Hematopoietic multipotent progenitor cell treated with erythropoietin and hydrocortisone succinate and interleukin-3 and kit ligand, for 4 days (in vitro differentiated cells): ENCODE measurements around the gene PRKCD.

Source experiments
- DNase-seq: peaks from one replicate; pipeline ENCODE4 v3.0.0-alpha.2; 2015

The PRKCD gene

GRCh38 chr3:53160660-53161449, at the start of gene PRKCD:
Gene PRKCD (plus strand): TSS chr3:53161209. CDS start chr3:53178423, 17,214 bp downstream.
- DNase-seq: peak; percentile 89

GRCh38 chr3:53111822-53112221, 49.2 kb upstream of the PRKCD start:
- no peak for DNase-seq

GRCh38 chr3:53113293-53114010, 47.6 kb upstream of the PRKCD start:
- no peak for DNase-seq

GRCh38 chr3:53114011-53114400, 47.0 kb upstream of the PRKCD start:
- peak; percentile 93 for DNase-seq

GRCh38 chr3:53114412-53115074, 46.5 kb upstream of the PRKCD start:
- peak; percentile 68 for DNase-seq

- DNase-seq: no peak
These were observed 44.1 kb upstream of the PRKCD start for GRCh38 chr3:53116956-53117355.

GRCh38 chr3:53120336-53120735, 40.7 kb upstream of the PRKCD start:
- DNase-seq: peak; percentile 91

GRCh38 chr3:53122255-53122932, 38.6 kb upstream of the PRKCD start:
- no peak for DNase-seq

- peak; percentile 79 for DNase-seq
These were observed 38.1 kb upstream of the PRKCD start for GRCh38 chr3:53122933-53123305.

GRCh38 chr3:53123510-53123909, 37.5 kb upstream of the PRKCD start:
- no peak for DNase-seq

- DNase-seq: peak; percentile 64
These were observed 37.1 kb upstream of the PRKCD start for GRCh38 chr3:53123953-53124352.

- no peak for DNase-seq
These were observed 34.4 kb upstream of the PRKCD start for GRCh38 chr3:53126601-53127000.

- DNase-seq: peak; percentile 96
These were observed 31.7 kb upstream of the PRKCD start for GRCh38 chr3:53129344-53129743.

- peak; percentile 99 for DNase-seq
These were observed 30.6 kb upstream of the PRKCD start, which contains the start of gene RFT1 for GRCh38 chr3:53130179-53131061. Gene RFT1 (minus strand): TSS chr3:53130435. CDS start chr3:53130400, 35 bp downstream.

- peak; percentile 72 for DNase-seq
These were observed 29.9 kb upstream of the PRKCD start for GRCh38 chr3:53131096-53131495.

- no peak for DNase-seq
These were observed 28.7 kb upstream of the PRKCD start for GRCh38 chr3:53132347-53132746.

GRCh38 chr3:53134631-53135232, 26.3 kb upstream of the PRKCD start:
- DNase-seq: peak; percentile 88

GRCh38 chr3:53137221-53137620, 23.8 kb upstream of the PRKCD start:
- no peak for DNase-seq

- peak; percentile 42 for DNase-seq
These were observed 23.1 kb upstream of the PRKCD start for GRCh38 chr3:53137835-53138446.

GRCh38 chr3:53139906-53140846, 20.8 kb upstream of the PRKCD start:
- DNase-seq: peak; percentile 55
